Measurements from ENCODE around the gene WBP2.

Gene WBP2

GRCh38 chr17:75832652-75833400 is 22.3 kb downstream of the WBP2 start:
- H3K36me3 ChIP-seq (ENCODE audit: control insufficient read depth in 2 of 2, insufficient read depth in 1 of 2, low read length in 2 of 2): no peaks in the 10 kb centered on the region
- H3K27ac ChIP-seq (ENCODE audit: extremely low read depth, low read depth, low read length): no peak overlapping the region
- no peak for TF ChIP-seq ZNF658 (tag by site-specific recombination; IDR thresholded peaks at IDR 0.05)
- TF ChIP-seq EGR2 (tag by site-specific recombination; IDR thresholded peaks at IDR 0.05; ENCODE audit: low read depth): peak; percentile 84
- TF ChIP-seq SP2 (tag by site-specific recombination; IDR thresholded peaks at IDR 0.05): 0 out of 2 replicates have a peak, but pooled peaks have one; percentile 17
- TF ChIP-seq ZNF341 (tag by site-specific recombination; IDR thresholded peaks at IDR 0.05; ENCODE audit: low read depth): peak; percentile 30; the same call in 1 of the 2 replicates
- no peak for TF ChIP-seq ZNF513 (tag by site-specific recombination; IDR thresholded peaks at IDR 0.05)
- TF ChIP-seq GLIS2 (tag by site-specific recombination; IDR thresholded peaks at IDR 0.05): no peak
- TF ChIP-seq SP3 (tag by site-specific recombination; IDR thresholded peaks at IDR 0.05): peak; percentile 55; the same call in 1 of the 2 replicates
- peak; percentile 50 for TF ChIP-seq SCRT2 (tag by site-specific recombination; IDR thresholded peaks at IDR 0.05)
- peak; percentile 90 for TF ChIP-seq ZFHX2 (tag by site-specific recombination; conservative IDR thresholded peaks at IDR 0.05)
- no peak for TF ChIP-seq ZXDB (tag by site-specific recombination; IDR thresholded peaks at IDR 0.05)
- no peak for TF ChIP-seq KLF9 (tag by site-specific recombination; IDR thresholded peaks at IDR 0.05; ENCODE audit: low read depth)
- TF ChIP-seq ZNF596 (tag by site-specific recombination; IDR thresholded peaks at IDR 0.05): no peak
- no peak for TF ChIP-seq ZNF510 (tag by site-specific recombination; IDR thresholded peaks at IDR 0.05; ENCODE audit: insufficient replicate concordance)
- TF ChIP-seq SCRT1 (tag by site-specific recombination; IDR thresholded peaks at IDR 0.05; ENCODE audit: borderline replicate concordance): 0 out of 2 replicates have a peak, but pooled peaks have one; percentile 5
- TF ChIP-seq ATF2 (tag by site-specific recombination; IDR thresholded peaks at IDR 0.05; ENCODE audit: low read depth): no peak
- TF ChIP-seq ZNF274 (IDR thresholded peaks at IDR 0.05; ENCODE audit: low read length): no peak
- no peak for TF ChIP-seq ZNF274 (tag by site-specific recombination; IDR thresholded peaks at IDR 0.05; ENCODE audit: borderline replicate concordance)
- TF ChIP-seq ZNF404 (tag by site-specific recombination; IDR thresholded peaks at IDR 0.05): no peak
- TF ChIP-seq ZNF423 (tag by site-specific recombination; IDR thresholded peaks at IDR 0.05): no peak
- TF ChIP-seq KLF1 (tag by site-specific recombination; IDR thresholded peaks at IDR 0.05): peak; percentile 61
- no peaks in the 10 kb centered on the region for H3K9me3 ChIP-seq (ENCODE audit: control insufficient read depth, insufficient read depth, low read depth, low read length)
- no peaks in the 10 kb centered on the region for H3K4me1 ChIP-seq (ENCODE audit: control insufficient read depth, insufficient read depth, low read length)
- ChIA-PET POLR2A (interaction anchor here (1.6 kb wide), 1 partner anchor 53 kb away, joined by 5 read pairs; no protein-coding TSS in a partner anchor), CTCF (interaction anchor here (0.7 to 1.6 kb wide), 3 partner anchors 9 to 20 kb away, joined by 3 to 4 read pairs (median 3); no protein-coding TSS in a partner anchor)
- H3K4me3 ChIP-seq (ENCODE audit: low read depth, low read length): no peak overlapping the region

GRCh38 chr17:75832164-75832651 is 22.9 kb downstream of the WBP2 start:
- Histone ChIP-seq H3K4me1 (ENCODE audit: control insufficient read depth, insufficient read depth, low read length) (no peaks in the 10 kb centered on the region), H3K9me3 (ENCODE audit: control insufficient read depth, insufficient read depth, low read depth, low read length) (no peaks in the 10 kb centered on the region), H3K27ac (ENCODE audit: extremely low read depth, low read depth, low read length) (no peak overlapping the region), H3K36me3 (ENCODE audit: control insufficient read depth in 2 of 2, insufficient read depth in 1 of 2, low read length in 2 of 2) (no peaks in the 10 kb centered on the region), H3K4me3 (ENCODE audit: low read depth, low read length) (no peak overlapping the region)
- ChIA-PET CTCF (interaction anchor here (0.7 to 2.5 kb wide), 5 partner anchors 9 to 182 kb away, joined by 3 to 22 read pairs (median 3); no protein-coding TSS in a partner anchor), POLR2A (interaction anchor here (1.6 kb wide), 1 partner anchor 52 kb away, joined by 5 read pairs; no protein-coding TSS in a partner anchor)
- no peak for TF ChIP-seq ZNF174 (tag by site-specific recombination; IDR thresholded peaks at IDR 0.05)
- peak; percentile 88 for TF ChIP-seq SCRT2 (tag by site-specific recombination; IDR thresholded peaks at IDR 0.05)
- TF ChIP-seq SCRT1 (tag by site-specific recombination; IDR thresholded peaks at IDR 0.05; ENCODE audit: borderline replicate concordance): peak; percentile 63; the same call in 1 of the 2 replicates
- TF ChIP-seq ZNF785 (tag by site-specific recombination; IDR thresholded peaks at IDR 0.05): no peak

All from HEK293 (cell line).